Lower leg skin (tissue), 4 donors: ENCODE results near the gene SH3TC2. TPM values are rescaled to one million over a fixed set of nuclear protein-coding genes. Genes with fewer than 3 reads are reported as not detected.

ENCODE experiments used
- DNase-seq, 2 donors: peaks; one replicate each; pipeline ENCODE4 v3.0.0-alpha.2; 2019; ENCODE audit warnings: low spot score in 2 of 2
- H3K4me3 ChIP-seq: fragments of 200-600 bp; sonication (generic); 2 replicates; pipeline ENCODE4 v1.5.1; 2017; ENCODE audit warnings: mild to moderate bottlenecking, low read depth; ENCODE audit not compliant: poor library complexity, severe bottlenecking
- POLR2A ChIP-seq, 2 donors: fragments of 450-650 bp; IDR thresholded peaks; one replicate each; pipeline ENCODE4 v1.6.1; 2016 to 2017; ENCODE audit warnings: antibody characterized with exemption in 2 of 2, mild to moderate bottlenecking in 1 of 2, moderate library complexity in 1 of 2
- WGBS, 2 donors: methylation state at CpG; one replicate each; pipeline ENCODE4 v1.1.5; 2018; 5-methylcytosine and 5-hydroxymethylcytosine counted together
- intact Hi-C: fragments of 100-400 bp; cut with DNase I; formaldehyde crosslinking; loops from one replicate; pipeline ENCODE4 v1.15.0; 2023; ENCODE audit warnings: low total_unique reads
- total RNA-seq, 4 donors: library from RNA; depleted of rRNA; stranded (reverse); fragments of >200 nt; gene quantifications; one replicate each; pipeline ENCODE4 v1.1.0, GENCODE V29; 2016
- TF ChIP-seq, protein P1 (sequence below), 3 donors: fragments of 450-650 bp; IDR thresholded peaks; one replicate each; pipeline ENCODE4 v1.5.1; 2016; ENCODE audit warnings: antibody characterized with exemption in 3 of 3, mild to moderate bottlenecking in 3 of 3, moderate library complexity in 2 of 3

Gene SH3TC2
- total RNA-seq, 4 donors from 2014 or later, result 0.80 to 3.7 (median 2.0) TPM

DNA sequence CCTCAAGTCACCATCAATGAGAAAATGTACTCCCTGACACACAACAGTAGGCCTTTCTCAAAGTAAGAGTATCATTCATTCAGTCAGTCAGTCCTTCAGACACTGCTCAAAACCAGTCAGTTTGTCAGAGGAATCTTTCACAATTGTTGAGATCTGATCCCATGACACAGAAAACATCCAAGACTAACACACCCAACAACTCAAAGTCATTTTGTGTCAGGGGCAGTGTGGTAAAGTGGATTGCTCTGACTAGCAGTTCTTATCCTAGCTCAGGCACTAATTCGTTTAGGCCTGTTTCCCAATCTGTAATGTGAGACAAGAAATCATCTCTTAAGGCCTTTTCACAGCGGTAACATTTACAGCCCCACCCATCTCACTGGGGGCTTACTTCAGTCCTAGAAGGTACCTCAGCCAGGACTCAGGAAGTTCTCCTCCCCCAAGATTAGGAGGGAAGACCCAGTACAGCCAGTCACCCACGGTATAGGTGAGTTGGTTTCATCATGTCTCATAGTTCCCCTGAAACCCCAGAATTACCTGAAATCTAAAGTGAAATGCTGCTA is 31.9 kb downstream of the SH3TC2 start:
- 83 to 91% methylated on average over 3 of the region's 3 CpGs for whole genome bisulfite sequencing, 2 donors
- TF ChIP-seq, protein P1, sequence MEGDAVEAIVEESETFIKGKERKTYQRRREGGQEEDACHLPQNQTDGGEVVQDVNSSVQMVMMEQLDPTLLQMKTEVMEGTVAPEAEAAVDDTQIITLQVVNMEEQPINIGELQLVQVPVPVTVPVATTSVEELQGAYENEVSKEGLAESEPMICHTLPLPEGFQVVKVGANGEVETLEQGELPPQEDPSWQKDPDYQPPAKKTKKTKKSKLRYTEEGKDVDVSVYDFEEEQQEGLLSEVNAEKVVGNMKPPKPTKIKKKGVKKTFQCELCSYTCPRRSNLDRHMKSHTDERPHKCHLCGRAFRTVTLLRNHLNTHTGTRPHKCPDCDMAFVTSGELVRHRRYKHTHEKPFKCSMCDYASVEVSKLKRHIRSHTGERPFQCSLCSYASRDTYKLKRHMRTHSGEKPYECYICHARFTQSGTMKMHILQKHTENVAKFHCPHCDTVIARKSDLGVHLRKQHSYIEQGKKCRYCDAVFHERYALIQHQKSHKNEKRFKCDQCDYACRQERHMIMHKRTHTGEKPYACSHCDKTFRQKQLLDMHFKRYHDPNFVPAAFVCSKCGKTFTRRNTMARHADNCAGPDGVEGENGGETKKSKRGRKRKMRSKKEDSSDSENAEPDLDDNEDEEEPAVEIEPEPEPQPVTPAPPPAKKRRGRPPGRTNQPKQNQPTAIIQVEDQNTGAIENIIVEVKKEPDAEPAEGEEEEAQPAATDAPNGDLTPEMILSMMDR (IDR thresholded peaks at IDR 0.05), result no peak
- TF ChIP-seq POLR2A (IDR thresholded peaks at IDR 0.05), result no peak
- intact Hi-C loops, result loop anchor here (10.0 kb wide), 1 partner anchor 296 kb away; no protein-coding TSS in a partner anchor
- no peak overlapping the region for H3K4me3 ChIP-seq
- no peak for DNase-seq

DNA sequence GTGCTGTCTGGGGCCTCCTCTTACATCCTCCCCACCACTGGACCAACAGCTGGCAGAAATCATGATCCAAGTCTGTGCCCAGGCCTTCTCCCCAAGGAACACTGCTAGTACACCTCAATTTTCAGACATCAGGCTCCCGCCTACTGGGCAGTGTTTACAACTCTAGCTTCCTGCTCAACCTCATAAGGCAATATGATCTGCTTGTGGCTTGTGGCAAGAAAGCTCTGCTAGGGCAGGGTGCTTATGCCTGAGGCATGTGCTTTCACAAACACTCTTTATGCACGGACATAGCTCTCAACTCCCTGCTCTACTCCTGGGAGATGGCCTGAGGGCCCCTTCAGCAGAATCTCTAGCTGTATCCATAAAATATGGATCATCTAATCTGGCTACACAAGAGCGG is 32.5 kb downstream of the SH3TC2 start:
- WGBS, 2 donors, result 86 to 96% methylated on average over 3 of the region's 3 CpGs
- no peak for TF ChIP-seq POLR2A (IDR thresholded peaks at IDR 0.05)
- TF ChIP-seq, protein P1 (IDR thresholded peaks at IDR 0.05), result no peak
- H3K4me3 ChIP-seq, result no peak overlapping the region
- no peak for DNase-seq
- intact Hi-C loops, result loop anchor here (10.0 kb wide), 1 partner anchor 296 kb away; no protein-coding TSS in a partner anchor

DNA sequence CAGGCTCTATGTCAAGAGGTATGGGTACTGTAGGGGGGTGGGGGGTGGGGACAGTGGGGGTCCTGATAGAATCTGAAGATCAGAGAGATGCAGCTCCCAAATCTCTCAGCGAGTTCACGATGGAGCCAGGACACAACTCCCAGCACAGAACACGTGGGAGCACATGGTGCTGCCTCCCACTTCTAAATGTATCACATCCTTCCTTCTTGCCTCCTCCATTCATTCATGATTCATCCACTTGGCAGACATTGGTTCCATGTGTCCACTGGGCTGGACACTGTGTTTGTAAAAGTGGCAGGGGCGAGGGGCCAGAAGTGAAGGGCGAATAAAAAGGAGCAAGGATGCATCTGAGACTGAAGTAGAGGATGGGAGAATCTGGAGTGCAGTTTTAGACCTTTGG is 33.9 kb downstream of the SH3TC2 start:
- WGBS, 2 donors, result 88 to 91% methylated on average over 5 of the region's 5 CpGs
- TF ChIP-seq, protein P1 (IDR thresholded peaks at IDR 0.05), result no peak
- TF ChIP-seq POLR2A (IDR thresholded peaks at IDR 0.05), result no peak
- intact Hi-C loops, result no loop called here
- H3K4me3 ChIP-seq, result no peak overlapping the region
- no peak for DNase-seq

DNA sequence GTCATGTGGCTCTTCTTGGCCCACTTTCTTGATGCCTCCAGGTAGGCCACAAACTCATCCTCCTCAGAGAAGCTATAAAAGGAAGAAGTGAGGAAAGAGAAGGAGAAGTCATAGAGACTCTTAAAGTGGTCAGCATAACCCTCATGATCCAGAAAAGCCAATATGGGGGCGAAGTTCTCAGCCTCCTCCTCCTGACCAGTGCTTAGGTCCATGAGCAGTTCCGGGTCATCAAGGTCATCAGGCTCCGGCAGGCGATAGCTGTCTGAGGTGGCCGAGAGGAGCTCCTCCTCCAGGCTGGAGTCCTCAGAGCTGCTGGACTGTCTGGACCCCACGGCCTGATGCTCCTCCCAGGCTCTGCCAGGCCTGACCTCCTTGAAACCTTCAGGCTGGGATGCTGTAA is 34.7 kb downstream of the SH3TC2 start:
- WGBS, 2 donors, result 89 to 97% methylated on average over 1 to 6 of the region's 6 CpGs
- intact Hi-C loops, result no loop called here
- no peak for TF ChIP-seq POLR2A (IDR thresholded peaks at IDR 0.05)
- TF ChIP-seq, protein P1 (IDR thresholded peaks at IDR 0.05), result no peak
- DNase-seq, result no peak
- no peak overlapping the region for H3K4me3 ChIP-seq

DNA sequence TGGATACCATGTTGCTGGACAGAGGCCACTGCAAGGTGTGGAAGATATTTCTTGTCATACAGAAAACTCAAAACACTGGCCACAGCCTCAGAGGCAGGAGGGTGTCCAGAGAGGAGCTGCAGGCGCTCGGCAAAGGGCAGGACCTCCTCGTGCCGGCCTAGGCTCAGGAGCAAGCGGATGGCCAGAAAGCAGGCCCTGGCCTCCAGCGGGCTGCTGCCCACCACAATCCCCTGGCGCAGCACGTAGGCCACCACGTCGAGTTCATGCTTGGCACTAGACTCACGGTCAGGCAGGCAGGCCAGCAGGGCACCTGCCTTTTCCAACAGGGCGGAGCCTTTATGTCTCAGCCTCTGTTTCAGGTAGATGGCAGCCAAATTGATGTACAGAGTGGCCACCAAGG is 35.2 kb downstream of the SH3TC2 start:
- intact Hi-C loops, result no loop called here
- H3K4me3 ChIP-seq, result no peak overlapping the region
- no peak for DNase-seq
- TF ChIP-seq, protein P1 (IDR thresholded peaks at IDR 0.05), result no peak
- no peak for TF ChIP-seq POLR2A (IDR thresholded peaks at IDR 0.05)
- 95 to 96% methylated on average over 2 to 12 of the region's 12 CpGs for WGBS, 2 donors

DNA sequence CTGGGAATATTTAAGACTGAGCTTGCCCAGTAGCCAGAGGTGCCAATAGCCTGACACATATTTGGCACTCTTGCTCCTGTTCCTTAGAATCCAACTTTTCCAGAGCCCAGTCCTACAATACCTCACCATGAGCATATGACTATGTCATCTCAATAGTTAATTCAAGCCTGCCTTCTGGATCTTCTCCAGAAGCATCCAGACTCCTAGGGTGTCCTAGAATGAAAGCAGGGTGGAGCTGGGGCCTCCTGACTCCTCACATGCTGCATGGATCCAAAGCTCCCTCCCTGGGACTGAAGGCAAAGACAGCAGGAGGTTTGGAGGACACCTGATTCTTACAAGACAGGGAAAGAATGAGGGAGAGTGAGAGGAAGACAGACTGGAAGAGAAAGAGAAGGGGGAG is 37.9 kb downstream of the SH3TC2 start:
- no peak overlapping the region for H3K4me3 ChIP-seq
- intact Hi-C loops, result no loop called here
- TF ChIP-seq, protein P1 (IDR thresholded peaks at IDR 0.05), result no peak
- no peak for TF ChIP-seq POLR2A (IDR thresholded peaks at IDR 0.05)
- DNase-seq, result no peak
